Measurements from ENCODE around the gene KCTD14.

DNA sequence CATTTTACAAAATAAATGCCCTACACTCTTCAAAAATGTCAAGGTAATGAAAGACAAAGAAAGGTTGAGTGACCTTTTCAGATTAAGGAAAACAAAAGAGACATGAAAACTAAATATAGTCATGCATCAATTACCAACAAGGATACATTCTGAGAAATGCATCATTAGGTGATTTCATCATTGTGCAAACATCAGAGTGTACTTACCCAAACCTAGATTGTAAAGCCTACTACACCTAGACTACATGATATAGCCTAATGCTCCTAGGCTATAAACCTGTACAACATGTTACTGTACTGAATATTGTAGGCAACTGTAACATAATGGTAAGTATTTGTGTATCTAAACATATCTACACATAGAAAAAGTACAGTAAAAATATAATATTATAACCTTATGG is 55.3 kb downstream of the KCTD14 start:
- TF ChIP-seq EZH2phosphoT487 (IDR thresholded peaks at IDR 0.05; ENCODE audit: borderline replicate concordance, low read length) (no peak), CTCF (conservative IDR thresholded peaks at IDR 0.05; ENCODE audit: low read depth, low read length) (no peak), EZH2 (IDR thresholded peaks at IDR 0.05; ENCODE audit: low read length, unreplicated experiment) (no peak)

Measured in PC-3 (cell line).